GM21526 (cell line): ENCODE data around the gene ARNT2.

Experiments
- ATAC-seq: cut with Tn5 transposase; IDR thresholded peaks from one replicate; pipeline ENCODE4 v1.9.1; 2021; ENCODE audit warnings: moderate library complexity; ENCODE audit not compliant: unreplicated experiment, low FRiP score

The ARNT2 gene

GRCh38 chr15:80587007-80587406 lies 182.8 kb downstream of the ARNT2 start:
- ATAC-seq, result no peak

GRCh38 chr15:80587816-80588456 lies 183.8 kb downstream of the ARNT2 start:
- ATAC-seq, result no peak

- ATAC-seq, result no peak
These were observed 184.6 kb downstream of the ARNT2 start for GRCh38 chr15:80588801-80589200.

GRCh38 chr15:80590761-80591355 lies 186.7 kb downstream of the ARNT2 start:
- ATAC-seq, result no peak

GRCh38 chr15:80591471-80591870 lies 187.3 kb downstream of the ARNT2 start:
- ATAC-seq, result no peak

GRCh38 chr15:80591938-80592825 lies 188.0 kb downstream of the ARNT2 start:
- ATAC-seq, result no peak

GRCh38 chr15:80593486-80594030 lies 189.4 kb downstream of the ARNT2 start:
- ATAC-seq, result no peak

- no peak for ATAC-seq
These were observed 190.1 kb downstream of the ARNT2 start for GRCh38 chr15:80594091-80594889.

- no peak for ATAC-seq
These were observed 191.2 kb downstream of the ARNT2 start for GRCh38 chr15:80595396-80595795.

- ATAC-seq, result no peak
These were observed 192.4 kb downstream of the ARNT2 start for GRCh38 chr15:80596521-80596976.

- no peak for ATAC-seq
These were observed 192.9 kb downstream of the ARNT2 start for GRCh38 chr15:80597076-80597475.

GRCh38 chr15:80599359-80599758 lies 195.2 kb downstream of the ARNT2 start:
- no peak for ATAC-seq

- ATAC-seq, result no peak
These were observed 196.4 kb downstream of the ARNT2 start for GRCh38 chr15:80600626-80601025.

GRCh38 chr15:80601256-80601655 lies 197.1 kb downstream of the ARNT2 start:
- ATAC-seq, result no peak

- ATAC-seq, result no peak
These were observed 200.7 kb downstream of the ARNT2 start for GRCh38 chr15:80604583-80605575.

GRCh38 chr15:80605591-80606150 lies 201.5 kb downstream of the ARNT2 start:
- ATAC-seq, result no peak

GRCh38 chr15:80606511-80607071 lies 202.4 kb downstream of the ARNT2 start:
- ATAC-seq, result no peak

- no peak for ATAC-seq
These were observed 203.3 kb downstream of the ARNT2 start for GRCh38 chr15:80607287-80607980.
